HUES48 (cell line): ENCODE data around the gene KRABD2.

Experiments used
- H3K27ac ChIP-seq: one replicate; pipeline ENCODE4 v1.7.0; 2013; ENCODE audit warnings: low read depth, low read length, inconsistent platforms
- H3K27me3 ChIP-seq: 2 replicates; pipeline ENCODE4 v1.6.1; 2013; ENCODE audit warnings: mild to moderate bottlenecking, low read length; ENCODE audit not compliant: control insufficient read depth, insufficient read depth
- H3K36me3 ChIP-seq: 2 replicates; pipeline ENCODE4 v1.6.1; 2013; ENCODE audit warnings: low read length; ENCODE audit not compliant: control insufficient read depth, insufficient read depth
- H3K4me1 ChIP-seq: 2 replicates; pipeline ENCODE4 v1.6.1; 2013; ENCODE audit warnings: mild to moderate bottlenecking, low read length; ENCODE audit not compliant: control insufficient read depth, insufficient read depth
- H3K4me3 ChIP-seq: 2 replicates; pipeline ENCODE4 v1.5.1; 2013; ENCODE audit warnings: mild to moderate bottlenecking, low read depth, low read length
- H3K9ac ChIP-seq: 2 replicates; pipeline ENCODE4 v1.6.1; 2013; ENCODE audit warnings: mild to moderate bottlenecking, low read depth, low read length, moderate library complexity
- H3K9me3 ChIP-seq: 2 replicates; pipeline ENCODE4 v1.6.1; 2013; ENCODE audit warnings: low read length; ENCODE audit not compliant: control insufficient read depth, insufficient read depth

KRABD2 gene

DNA sequence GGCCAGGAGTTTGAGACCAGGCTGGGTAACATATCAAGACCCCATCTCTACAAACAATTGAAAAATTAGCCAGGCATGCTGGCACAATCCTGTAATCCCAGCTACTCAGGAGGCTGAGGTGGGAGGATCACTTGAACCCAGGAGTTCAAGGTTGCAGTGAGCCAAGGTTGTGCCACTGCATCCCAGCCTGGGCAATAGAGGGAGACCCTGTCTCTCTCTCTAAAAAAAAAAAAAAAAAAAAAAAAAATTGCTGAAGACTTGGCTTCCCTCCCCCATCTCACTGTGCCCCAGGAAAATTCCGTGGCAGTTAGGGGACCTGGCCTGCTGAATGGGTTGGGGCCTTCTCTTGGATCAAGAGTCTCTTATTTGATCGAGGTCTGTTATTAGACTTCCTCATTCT lies 37.0 kb downstream of the KRABD2 start, which contains the start of gene ODF4:
Gene ODF4 (plus strand): TSS at position 301 of the 400 bp plus-strand sequence. CDS start 212 bp downstream, outside the sequence.
- Histone ChIP-seq H3K9me3 (no peaks in the 10 kb centered on the region), H3K36me3 (no peaks in the 10 kb centered on the region), H3K9ac (no peak within 1 kb of the TSS)

DNA sequence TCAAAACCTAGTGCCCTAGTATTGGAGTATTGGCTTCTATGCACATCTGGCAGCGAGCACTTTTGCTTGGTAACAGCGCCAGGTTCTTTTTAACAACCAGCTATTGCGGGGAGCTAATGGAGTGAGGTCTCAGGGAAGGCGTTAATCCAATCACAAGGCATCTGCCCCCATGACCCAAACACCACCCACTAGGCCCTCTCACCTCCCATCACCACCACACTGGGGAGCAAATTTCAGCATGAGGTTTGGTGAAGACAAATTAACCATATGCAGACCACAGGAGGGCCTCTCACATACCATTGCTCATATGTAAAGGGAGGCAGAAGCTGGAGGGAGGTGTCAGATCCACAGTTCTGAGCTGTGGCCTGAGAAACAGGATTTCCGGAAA lies 37.8 kb downstream of the KRABD2 start:
- Histone ChIP-seq H3K36me3 (no peaks in the 10 kb centered on the region), H3K9me3 (no peaks in the 10 kb centered on the region), H3K9ac (no peak overlapping the region), H3K27me3 (no peaks in the 10 kb centered on the region), H3K27ac (peak overlapping the region; percentile 66), H3K4me3 (no peak overlapping the region), H3K4me1 (peaks cover 22% of the 10 kb centered on the region)

More for the DNA sequence above, 37.0 kb downstream of the KRABD2 start, which contains the start of gene ODF4:
- H3K4me3 ChIP-seq: no peak within 1 kb of the TSS
- H3K27ac ChIP-seq: peak within 1 kb of the TSS; percentile 66
- H3K4me1 ChIP-seq: peaks cover 22% of the 10 kb centered on the region
- no peaks in the 10 kb centered on the region for H3K27me3 ChIP-seq

DNA sequence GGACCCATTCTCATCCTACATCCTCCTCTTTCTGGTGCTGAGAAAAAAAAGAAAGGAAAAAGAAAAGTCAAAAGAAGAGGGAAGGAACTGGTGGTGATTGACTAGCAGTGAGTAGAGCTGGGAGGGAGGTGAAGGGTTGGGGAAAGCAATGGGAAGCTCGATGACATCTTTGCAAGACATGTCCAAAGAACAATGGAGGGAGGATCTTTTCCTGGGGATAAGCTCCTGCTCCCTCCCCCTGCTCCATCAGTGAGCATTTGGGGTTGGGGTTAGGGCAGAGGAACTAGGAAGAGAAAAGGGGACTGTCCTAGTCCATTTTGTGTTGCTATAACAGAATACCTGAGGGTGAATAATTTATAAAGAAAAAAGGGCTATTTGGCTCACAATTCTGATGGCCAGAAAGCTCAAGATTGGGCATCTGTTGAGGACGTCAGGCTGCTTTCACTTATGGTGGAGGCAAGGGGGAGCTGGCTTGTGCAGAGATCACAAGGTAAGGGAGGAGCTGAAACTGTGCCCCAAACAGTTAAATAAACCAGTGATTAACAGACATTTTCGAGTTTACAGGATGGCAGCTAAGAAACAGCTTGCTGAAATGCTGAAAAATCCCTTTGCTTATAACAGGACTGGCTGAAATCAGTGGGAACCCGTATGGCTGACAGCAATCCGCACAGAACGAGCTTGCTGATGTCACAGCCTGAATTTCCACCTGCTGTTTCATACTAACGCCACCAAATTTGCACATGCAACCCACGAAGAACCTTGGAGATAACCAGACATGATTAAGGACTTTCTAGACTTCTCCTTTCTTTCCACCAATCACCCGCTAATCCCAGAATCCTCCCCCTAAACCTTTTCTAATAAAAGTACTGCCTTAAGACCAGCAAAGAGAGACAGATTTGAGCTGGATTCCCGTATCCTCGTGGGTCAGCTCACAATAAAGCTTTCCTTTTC lies 38.4 kb downstream of the KRABD2 start:
- H3K4me3 ChIP-seq: no peak overlapping the region

DNA sequence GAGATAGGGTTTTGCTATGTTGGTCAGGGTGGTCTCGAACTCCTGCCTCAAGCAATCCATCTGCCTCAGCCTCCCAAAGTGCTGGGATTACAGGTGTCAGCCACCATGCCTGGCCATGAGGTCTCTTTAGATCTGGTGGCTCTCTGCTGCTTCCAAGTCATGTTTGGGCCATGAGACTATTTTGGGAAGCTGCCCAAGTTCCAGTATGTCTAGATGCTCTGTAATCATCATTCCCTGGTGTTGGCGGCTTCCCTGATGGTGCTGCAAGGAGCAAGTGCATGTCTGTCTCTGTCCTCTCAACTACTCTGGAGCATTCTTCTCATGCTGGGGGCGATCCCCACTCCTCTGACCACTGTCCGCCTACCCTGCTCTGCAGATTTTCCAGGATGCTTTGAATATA lies 43.2 kb downstream of the KRABD2 start:
- Histone ChIP-seq H3K9ac (no peak overlapping the region), H3K27ac (no peak overlapping the region), H3K4me1 (peaks cover 7% of the 10 kb centered on the region), H3K27me3 (no peaks in the 10 kb centered on the region), H3K9me3 (no peaks in the 10 kb centered on the region), H3K4me3 (no peak overlapping the region), H3K36me3 (no peaks in the 10 kb centered on the region)

More for the DNA sequence above, 38.4 kb downstream of the KRABD2 start:
- Histone ChIP-seq H3K9me3 (no peaks in the 10 kb centered on the region), H3K9ac (no peak overlapping the region), H3K27me3 (no peaks in the 10 kb centered on the region), H3K4me1 (peaks cover 22% of the 10 kb centered on the region), H3K36me3 (no peaks in the 10 kb centered on the region), H3K27ac (peak overlapping the region; percentile 66)

DNA sequence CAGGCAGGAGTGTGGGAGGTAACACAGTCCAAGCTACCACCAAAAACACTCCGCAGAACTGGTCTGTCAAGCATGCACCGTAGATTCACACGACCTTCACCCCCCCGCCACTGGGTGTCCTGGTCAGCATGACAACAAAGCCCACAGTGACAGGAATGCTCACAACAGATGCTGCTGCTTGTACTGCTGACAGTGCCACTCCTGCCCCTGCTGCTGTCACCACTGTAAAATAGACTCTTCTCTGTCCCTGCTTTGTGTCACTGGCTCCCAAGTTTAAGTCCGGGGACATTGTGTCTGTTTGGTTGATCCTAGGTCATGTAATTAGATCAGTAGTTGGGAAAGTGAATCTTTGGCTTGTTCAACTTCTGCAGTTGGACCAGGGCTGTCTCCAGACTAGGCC lies 43.8 kb downstream of the KRABD2 start:
- Histone ChIP-seq H3K36me3 (no peaks in the 10 kb centered on the region), H3K9ac (no peak overlapping the region), H3K4me1 (peaks cover 1% of the 10 kb centered on the region; the same call in 1 of the 2 replicates), H3K4me3 (no peak overlapping the region), H3K27ac (no peak overlapping the region), H3K9me3 (no peaks in the 10 kb centered on the region), H3K27me3 (peaks cover 5% of the 10 kb centered on the region; the same call in 1 of the 2 replicates)

DNA sequence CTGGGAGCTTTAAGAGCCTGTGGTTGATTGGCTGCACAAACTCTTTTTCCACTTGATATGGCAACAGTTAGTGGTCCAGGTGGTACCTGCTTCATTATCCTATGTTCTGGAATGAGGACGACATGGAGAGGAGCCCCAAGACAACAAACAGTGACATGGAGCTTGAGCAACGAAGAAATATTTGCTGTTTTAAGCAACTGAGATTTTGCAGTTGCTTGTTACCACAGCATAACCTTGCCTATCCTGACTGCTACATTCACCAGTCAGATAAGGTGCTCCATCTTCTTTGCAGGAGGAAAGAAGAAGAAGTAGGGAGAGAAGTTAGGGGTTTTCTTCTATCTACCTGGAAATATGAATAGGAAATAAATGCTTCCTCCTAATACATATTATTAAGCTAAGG lies 44.4 kb downstream of the KRABD2 start:
- H3K4me1 ChIP-seq: no peaks in the 10 kb centered on the region

DNA sequence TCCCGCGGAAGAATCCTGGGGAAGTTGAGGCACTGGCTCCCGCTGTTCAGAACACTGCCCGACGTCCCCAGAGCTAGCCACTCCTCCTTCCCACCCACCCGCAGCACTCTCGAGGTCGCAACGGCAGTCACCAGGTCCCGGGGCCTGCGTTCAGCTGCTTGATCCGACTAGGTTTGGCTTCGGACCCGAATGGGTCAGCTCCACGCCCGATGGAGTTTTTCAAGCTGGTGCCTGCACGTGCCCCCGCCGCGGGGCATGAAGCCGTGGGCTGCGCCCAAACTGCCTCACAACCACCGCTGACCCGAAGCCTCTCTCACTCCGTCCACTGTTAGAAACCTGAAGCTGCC lies 49.2 kb downstream of the KRABD2 start:
- peaks cover 31% of the 10 kb centered on the region for H3K27me3 ChIP-seq
- H3K9me3 ChIP-seq: no peaks in the 10 kb centered on the region
- no peaks in the 10 kb centered on the region for H3K4me1 ChIP-seq
- no peak overlapping the region; the same call in 1 of the 2 replicates for H3K9ac ChIP-seq
- H3K27ac ChIP-seq: no peak overlapping the region
- no peaks in the 10 kb centered on the region for H3K36me3 ChIP-seq
- peak overlapping the region; percentile 61 for H3K4me3 ChIP-seq

More for the DNA sequence above, 44.4 kb downstream of the KRABD2 start:
- H3K9me3 ChIP-seq: no peaks in the 10 kb centered on the region
- H3K27ac ChIP-seq: no peak overlapping the region
- H3K27me3 ChIP-seq: peaks cover 10% of the 10 kb centered on the region
- no peak overlapping the region for H3K9ac ChIP-seq
- no peaks in the 10 kb centered on the region for H3K36me3 ChIP-seq
- H3K4me3 ChIP-seq: no peak overlapping the region
